Common myeloid progenitor, CD34-positive (primary cell): ENCODE results near the gene GALNT2.
A peak's percentile ranks its signal among the peaks of the same experiment; 100 is the strongest.

Experiments
- CTCF ChIA-PET: fragments of 350-600 bp; sonication (Branson Sonifier 250); formaldehyde crosslinking; loops from one replicate; lab custom pipeline; 2021; ENCODE audit warnings: antibody characterized with exemption; lab: Charles Lee
- POLR2A ChIA-PET: fragments of 350-600 bp; sonication (Branson Sonifier 250); formaldehyde crosslinking; loops from one replicate; lab custom pipeline; 2021; ENCODE audit warnings: antibody characterized with exemption; lab: Charles Lee
- DNase-seq, 3 donors: peaks; one replicate each; pipeline versions ENCODE4 v3.0.0 to v3.0.0-alpha.2; 2013
- H3K27ac ChIP-seq, 2 experiments: 1 replicate in 1 of 2; 2 replicates in 1 of 2; pipeline ENCODE4 v1.7.0; 2013; ENCODE audit warnings: inconsistent platforms in 2 of 2, low read length in 2 of 2, mild to moderate bottlenecking in 2 of 2, low read depth in 1 of 2, moderate library complexity in 1 of 2; ENCODE audit not compliant: severe bottlenecking in 2 of 2, insufficient read depth in 1 of 2, poor library complexity in 1 of 2
- H3K27me3 ChIP-seq, 5 experiments: replicated peaks in 2 of 5; 1 replicate in 3 of 5; 2 replicates in 2 of 5; pipeline versions ENCODE4 v1.6.1 to v1.7.0; 2013; ENCODE audit warnings: low read length in 4 of 5, mild to moderate bottlenecking in 2 of 5, moderate library complexity in 2 of 5, inconsistent platforms in 1 of 5; ENCODE audit not compliant: insufficient read depth in 5 of 5, control insufficient read depth in 4 of 5
- H3K36me3 ChIP-seq, 4 experiments: 1 replicate in 2 of 4; 2 replicates in 2 of 4; pipeline versions ENCODE4 v1.6.1 to v1.7.0; 2013; ENCODE audit warnings: low read length in 3 of 4, control low read depth in 1 of 4, mild to moderate bottlenecking in 1 of 4; ENCODE audit not compliant: control insufficient read depth in 4 of 4, insufficient read depth in 4 of 4
- H3K4me1 ChIP-seq, 4 experiments: 1 replicate in 3 of 4; 2 replicates in 1 of 4; pipeline versions ENCODE4 v1.6.1 to v1.7.1; 2013; ENCODE audit warnings: low read length in 3 of 4, mild to moderate bottlenecking in 3 of 4, control low read depth in 1 of 4, inconsistent platforms in 1 of 4, moderate library complexity in 1 of 4; ENCODE audit not compliant: control insufficient read depth in 4 of 4, insufficient read depth in 4 of 4; ENCODE audit errors: control extremely low read depth in 1 of 4
- H3K4me3 ChIP-seq, 7 experiments: 1 replicate in 4 of 7; 2 replicates in 3 of 7; pipeline versions ENCODE4 v1.5.1 to v1.7.0; 2013; ENCODE audit warnings: mild to moderate bottlenecking in 7 of 7, low read length in 6 of 7, moderate library complexity in 6 of 7, inconsistent platforms in 2 of 7, low read depth in 2 of 7, control low read depth in 1 of 7; ENCODE audit not compliant: insufficient read depth in 4 of 7, control insufficient read depth in 1 of 7; ENCODE audit errors: extremely low read depth in 1 of 7
- H3K9me3 ChIP-seq, 5 experiments: 1 replicate in 4 of 5; 2 replicates in 1 of 5; pipeline versions ENCODE4 v1.6.1 to v1.7.1; 2013; ENCODE audit warnings: low read length in 4 of 5, mild to moderate bottlenecking in 2 of 5, inconsistent platforms in 1 of 5, low read depth in 1 of 5, moderate library complexity in 1 of 5; ENCODE audit not compliant: control insufficient read depth in 4 of 5, insufficient read depth in 2 of 5; ENCODE audit errors: control extremely low read depth in 1 of 5
- WGBS: methylation state at CpG from one replicate; pipeline ENCODE4 v1.1.5; 2013; ENCODE audit not compliant: insufficient coverage; 5-methylcytosine and 5-hydroxymethylcytosine counted together

GALNT2 gene

DNA sequence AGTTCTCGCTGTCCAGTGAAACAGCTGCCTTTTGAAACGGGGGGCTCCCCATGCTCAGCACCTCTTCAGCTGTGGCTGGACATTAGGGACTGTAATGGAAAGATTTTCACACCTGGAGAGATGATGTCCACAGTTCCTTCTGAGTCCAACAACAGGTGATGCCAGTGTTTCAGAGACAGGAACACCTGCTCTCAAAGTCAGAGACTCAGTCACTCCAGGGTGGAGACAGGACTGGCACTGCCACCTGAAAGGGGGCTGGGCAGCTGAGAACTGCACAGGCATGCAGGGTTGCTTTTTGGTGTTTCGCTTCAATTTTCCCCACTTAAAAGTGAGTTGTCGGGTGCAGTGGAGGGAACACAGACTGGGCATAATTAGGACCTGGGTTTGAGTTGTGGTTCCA lies 124.8 kb downstream of the GALNT2 start:
- Histone ChIP-seq H3K27me3 (no peaks in the 10 kb centered on the region), H3K9me3 (no peaks in the 10 kb centered on the region), H3K4me3 (peak overlapping the region in 1 of 7 experiments; percentile 42), H3K36me3 (peaks cover 0 to 14% (median 2%) of the 10 kb centered on the region in 4 experiments), H3K4me1 (peaks cover 6 to 68% (median 29%) of the 10 kb centered on the region in 4 experiments), H3K27ac (peak overlapping the region; percentile 9 to 52)
- DNase-seq = no peak
- ChIA-PET POLR2A (no interaction called here), CTCF (interaction anchor here (0.8 to 1.5 kb wide), 3 partner anchors 13 to 32 kb away, joined by 3 to 4 read pairs (median 3); no protein-coding TSS in a partner anchor)
- 84% methylated on average over 4 of the region's 4 CpGs for WGBS

DNA sequence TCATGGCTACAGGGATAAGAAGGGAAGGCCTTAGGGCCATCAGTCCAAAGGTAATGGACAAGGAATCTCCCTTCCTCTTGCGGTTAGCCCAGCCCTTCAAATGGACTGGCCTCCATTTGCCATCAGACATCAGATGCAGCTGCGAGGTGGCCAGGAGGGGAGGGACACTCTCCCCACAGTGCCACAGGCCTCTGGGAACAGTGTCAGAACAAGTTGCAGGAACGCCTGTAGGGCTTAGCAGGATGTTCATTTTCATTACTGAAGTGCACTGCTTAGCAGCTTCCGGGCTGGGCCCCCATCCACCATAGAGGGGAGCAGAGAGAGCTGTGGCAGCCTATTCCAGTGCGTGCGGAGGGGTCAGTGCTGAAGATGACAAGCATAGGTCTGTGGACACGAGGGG lies 127.5 kb downstream of the GALNT2 start:
- Histone ChIP-seq H3K4me3 (no peak overlapping the region), H3K9me3 (no peaks in the 10 kb centered on the region), H3K27me3 (no peaks in the 10 kb centered on the region), H3K27ac (no peak overlapping the region), H3K4me1 (peaks cover 4 to 42% (median 20%) of the 10 kb centered on the region in 4 experiments), H3K36me3 (peaks cover 0 to 16% (median 0%) of the 10 kb centered on the region in 4 experiments)
- ChIA-PET CTCF (interaction anchor here (0.9 to 2.0 kb wide), 4 partner anchors 8 to 75 kb away, joined by 3 to 6 read pairs (median 4); no protein-coding TSS in a partner anchor), POLR2A (no interaction called here)
- WGBS = 96% methylated on average over 7 of the region's 7 CpGs
- no peak for DNase-seq

DNA sequence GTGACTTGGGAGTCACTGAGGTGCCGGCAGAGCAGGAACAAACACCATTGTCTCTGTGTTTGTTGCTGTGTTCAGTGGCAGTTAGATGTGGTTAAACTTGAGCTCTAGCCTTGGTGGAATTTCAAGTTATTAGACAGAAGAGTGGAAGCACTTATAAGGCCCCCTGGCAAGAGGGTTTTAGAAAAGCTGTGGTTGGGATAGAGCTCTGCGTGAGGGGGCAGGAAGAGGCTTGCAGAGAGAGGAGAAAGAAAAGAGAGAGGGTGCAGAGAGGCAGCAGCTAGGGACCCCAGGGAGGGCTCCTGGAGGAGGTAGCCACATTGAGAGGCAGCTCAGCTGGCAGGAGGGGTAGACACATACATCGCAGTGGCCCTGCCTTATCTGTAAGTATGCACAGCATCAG lies 128.2 kb downstream of the GALNT2 start:
- Histone ChIP-seq H3K9me3 (no peaks in the 10 kb centered on the region), H3K4me1 (peaks cover 4 to 35% (median 20%) of the 10 kb centered on the region in 4 experiments), H3K27me3 (no peaks in the 10 kb centered on the region), H3K36me3 (peaks cover 0 to 17% (median 0%) of the 10 kb centered on the region in 4 experiments), H3K4me3 (no peak overlapping the region), H3K27ac (no peak overlapping the region)
- CTCF ChIA-PET = interaction anchor here (2.0 kb wide), 1 partner anchor 9 kb away, joined by 6 read pairs; no protein-coding TSS in a partner anchor
- 63% methylated on average over 3 of the region's 3 CpGs for WGBS
- POLR2A ChIA-PET = no interaction called here
- DNase-seq = no peak

DNA sequence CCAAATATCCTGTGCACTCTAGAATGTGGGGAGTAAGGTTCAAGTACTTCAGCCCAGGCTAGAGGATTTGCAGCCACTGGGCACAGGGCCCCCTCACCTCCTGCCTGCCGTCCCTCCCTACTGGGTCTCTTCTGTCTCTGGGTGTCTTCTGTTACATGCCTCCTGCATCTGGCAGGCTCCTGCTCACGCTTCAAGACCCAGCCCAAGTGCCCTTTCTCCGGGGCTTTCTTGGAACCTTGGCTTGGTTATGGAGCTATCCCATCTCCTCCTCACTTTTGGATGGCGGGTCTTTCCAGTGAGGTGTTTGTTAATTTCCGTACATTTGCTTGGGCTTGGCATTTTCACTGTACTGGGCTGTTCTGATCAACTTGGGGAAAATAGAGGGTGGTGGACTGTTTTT lies 129.0 kb downstream of the GALNT2 start:
- POLR2A ChIA-PET = no interaction called here
- no peaks in the 10 kb centered on the region for H3K9me3 ChIP-seq
- H3K36me3 ChIP-seq = peaks cover 0 to 23% (median 0%) of the 10 kb centered on the region in 4 experiments
- no peaks in the 10 kb centered on the region for H3K27me3 ChIP-seq
- 93% methylated on average over 2 of the region's 5 CpGs for WGBS
- CTCF ChIA-PET = interaction anchor here (2.0 kb wide), 1 partner anchor 10 kb away, joined by 6 read pairs; no protein-coding TSS in a partner anchor
- H3K4me1 ChIP-seq = peaks cover 1 to 26% (median 17%) of the 10 kb centered on the region in 4 experiments
- H3K4me3 ChIP-seq = no peak overlapping the region
- no peak for DNase-seq
- H3K27ac ChIP-seq = no peak overlapping the region

DNA sequence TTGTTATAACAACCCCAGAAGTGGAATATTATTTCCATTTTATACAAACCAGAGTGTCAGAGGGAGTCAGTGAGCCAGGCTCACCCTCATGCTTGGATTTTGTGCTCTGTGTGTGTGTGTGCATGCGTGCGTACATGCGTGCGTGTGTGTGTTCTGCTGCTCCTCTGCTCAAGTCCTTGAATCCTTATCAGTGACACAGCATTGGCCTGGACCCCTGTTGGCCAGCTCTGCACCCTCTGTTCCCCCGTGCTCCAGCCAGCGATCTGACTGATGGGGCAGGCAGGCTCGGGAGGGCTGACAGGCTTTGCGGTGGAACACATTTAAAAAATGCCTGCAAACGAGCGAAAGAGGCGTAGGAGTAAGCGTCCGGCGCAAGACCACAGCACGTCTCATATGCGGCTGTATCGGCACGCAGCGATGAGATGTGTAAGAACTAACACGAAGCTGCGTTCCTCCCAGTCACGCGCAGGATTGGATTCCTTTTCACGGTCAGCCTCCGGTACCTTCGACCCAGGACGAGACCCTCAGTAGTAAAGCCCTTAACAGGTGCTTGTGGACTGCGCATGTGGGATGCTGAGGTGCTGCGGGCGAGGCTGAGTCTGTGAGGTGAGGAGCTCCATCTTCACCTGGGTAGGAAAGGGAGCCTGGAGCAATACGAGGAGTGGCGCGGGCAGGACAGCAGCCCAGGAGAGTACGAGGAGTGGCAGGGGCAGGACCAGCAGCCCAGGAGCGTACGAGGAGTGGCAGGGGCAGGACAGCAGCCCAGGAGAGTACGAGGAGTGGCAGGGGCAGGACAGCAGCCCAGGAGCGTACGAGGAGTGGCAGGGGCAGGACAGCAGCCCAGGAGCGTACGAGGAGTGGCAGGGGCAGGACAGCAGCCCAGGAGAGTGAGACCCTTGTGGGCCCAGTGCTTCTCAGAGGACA lies 130.9 kb downstream of the GALNT2 start:
- no peaks in the 10 kb centered on the region for H3K9me3 ChIP-seq
- ChIA-PET POLR2A (no interaction called here), CTCF (no interaction called here)
- no peaks in the 10 kb centered on the region for H3K27me3 ChIP-seq
- DNase-seq = no peak
- peaks cover 0 to 32% (median under 1%) of the 10 kb centered on the region in 4 experiments for H3K36me3 ChIP-seq
- WGBS = 97% methylated on average over 39 of the region's 41 CpGs
- peaks cover 0 to 15% (median 6%) of the 10 kb centered on the region in 4 experiments for H3K4me1 ChIP-seq
- no peak overlapping the region for H3K4me3 ChIP-seq
- no peak overlapping the region for H3K27ac ChIP-seq

DNA sequence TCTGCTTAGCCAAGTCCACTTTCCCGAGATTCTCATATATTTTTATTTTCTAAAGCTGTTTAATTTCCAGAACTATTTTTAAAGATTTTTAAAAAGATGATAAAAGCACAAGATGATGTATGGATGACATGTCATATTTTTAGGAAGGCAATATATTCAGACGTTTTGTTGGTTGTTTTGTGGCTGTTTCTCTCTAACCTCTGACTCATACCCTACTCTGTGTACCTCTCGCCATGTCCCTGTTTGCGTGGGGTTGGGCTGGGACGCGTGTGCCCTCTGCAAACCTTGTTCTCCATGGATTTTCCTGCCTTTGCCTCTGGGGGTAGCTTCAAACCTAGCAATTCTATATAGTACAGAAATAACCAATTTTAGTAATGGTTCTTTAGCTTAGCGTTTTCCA lies 132.0 kb downstream of the GALNT2 start:
- peaks cover 0 to 42% (median 8%) of the 10 kb centered on the region in 4 experiments for H3K36me3 ChIP-seq
- 96% methylated on average over 4 of the region's 7 CpGs for WGBS

More for the DNA sequence above, 132.0 kb downstream of the GALNT2 start:
- Histone ChIP-seq H3K9me3 (no peaks in the 10 kb centered on the region), H3K4me1 (peaks cover 0 to 11% (median 6%) of the 10 kb centered on the region in 4 experiments), H3K4me3 (no peak overlapping the region), H3K27me3 (no peaks in the 10 kb centered on the region), H3K27ac (no peak overlapping the region)
- CTCF ChIA-PET = interaction anchor here (0.7 to 1.3 kb wide), 5 partner anchors 14 to 537 kb away, joined by 3 read pairs; no protein-coding TSS in a partner anchor
- no peak for DNase-seq
- POLR2A ChIA-PET = no interaction called here
